ENCODE data around the gene PSMB5.

PSMB5 gene

DNA sequence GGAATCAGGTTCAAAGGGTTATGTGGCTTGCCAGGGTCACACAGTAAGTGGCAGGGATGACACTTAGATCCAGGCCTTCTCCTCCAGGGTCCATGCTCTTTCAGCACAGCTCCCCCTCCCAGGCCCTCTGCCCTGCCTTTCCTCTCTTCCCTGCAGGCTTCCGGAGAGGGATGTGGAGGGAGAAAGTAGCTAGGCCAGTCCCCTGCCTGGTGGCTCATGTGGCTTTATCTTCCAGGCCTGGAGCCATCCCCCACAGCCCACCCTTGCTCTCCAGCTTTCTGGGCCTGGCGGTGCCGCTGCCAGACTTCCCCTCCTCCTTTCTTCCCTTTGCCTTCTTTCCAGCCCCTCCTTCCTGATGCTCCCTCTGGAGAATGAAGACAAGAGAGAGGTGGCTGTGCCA is 9.1 kb upstream of the PSMB5 start:
- DNase-seq (ENCODE audit: low read depth): no peak

DNA sequence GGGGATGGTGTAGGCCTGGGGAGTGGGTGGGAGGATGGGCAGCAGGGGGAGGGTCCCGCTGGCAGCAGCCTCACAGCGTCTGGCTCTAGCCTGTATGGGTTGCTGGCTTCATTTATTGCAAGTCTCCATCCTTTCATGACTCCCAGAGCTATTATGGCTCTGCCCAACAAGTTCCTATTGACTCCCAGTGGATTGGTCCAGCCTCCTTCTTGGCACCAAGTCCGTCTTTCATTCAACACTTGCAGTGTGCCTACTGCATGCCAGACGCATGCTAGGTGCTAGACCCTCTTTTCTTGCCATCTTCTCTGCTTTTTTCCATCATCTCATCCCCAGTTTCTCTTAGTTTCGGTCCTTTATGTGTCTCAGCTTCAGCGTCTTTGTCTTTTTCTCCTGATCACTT is 8.4 kb upstream of the PSMB5 start:
- no peak for DNase-seq (ENCODE audit: low read depth)

- DNase-seq (ENCODE audit: low read depth): no peak
Measured at GRCh38 chr14:23042162-23042965, 7.7 kb upstream of the PSMB5 start, which contains the start of gene PSMB11. PSMB11 (plus strand) TSS chr14:23042212; CDS start chr14:23042226, 14 bp downstream.

- peak; percentile 72 for DNase-seq (ENCODE audit: low read depth)
Measured at GRCh38 chr14:23041729-23042128, 7.0 kb upstream of the PSMB5 start.

DNA sequence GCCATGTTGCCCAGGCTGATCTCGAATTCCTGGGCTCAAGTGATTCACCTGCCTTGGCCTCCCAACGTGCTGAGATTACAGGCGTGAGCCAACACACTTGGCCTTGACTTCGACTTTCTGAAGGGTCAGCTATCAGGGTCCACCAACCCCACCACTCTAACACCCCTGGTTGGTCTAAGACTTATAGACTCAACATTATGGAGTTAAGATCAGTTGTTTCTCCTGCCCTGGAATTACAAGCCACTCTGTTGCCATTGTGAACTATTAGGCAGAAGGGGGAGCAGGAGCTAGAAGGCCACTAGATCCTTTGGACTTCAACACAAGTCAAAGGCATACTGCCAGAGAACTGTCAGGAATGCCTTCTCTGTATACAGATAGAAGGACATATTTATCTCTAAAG is 5.4 kb upstream of the PSMB5 start:
- no peak for DNase-seq (ENCODE audit: low read depth)

DNA sequence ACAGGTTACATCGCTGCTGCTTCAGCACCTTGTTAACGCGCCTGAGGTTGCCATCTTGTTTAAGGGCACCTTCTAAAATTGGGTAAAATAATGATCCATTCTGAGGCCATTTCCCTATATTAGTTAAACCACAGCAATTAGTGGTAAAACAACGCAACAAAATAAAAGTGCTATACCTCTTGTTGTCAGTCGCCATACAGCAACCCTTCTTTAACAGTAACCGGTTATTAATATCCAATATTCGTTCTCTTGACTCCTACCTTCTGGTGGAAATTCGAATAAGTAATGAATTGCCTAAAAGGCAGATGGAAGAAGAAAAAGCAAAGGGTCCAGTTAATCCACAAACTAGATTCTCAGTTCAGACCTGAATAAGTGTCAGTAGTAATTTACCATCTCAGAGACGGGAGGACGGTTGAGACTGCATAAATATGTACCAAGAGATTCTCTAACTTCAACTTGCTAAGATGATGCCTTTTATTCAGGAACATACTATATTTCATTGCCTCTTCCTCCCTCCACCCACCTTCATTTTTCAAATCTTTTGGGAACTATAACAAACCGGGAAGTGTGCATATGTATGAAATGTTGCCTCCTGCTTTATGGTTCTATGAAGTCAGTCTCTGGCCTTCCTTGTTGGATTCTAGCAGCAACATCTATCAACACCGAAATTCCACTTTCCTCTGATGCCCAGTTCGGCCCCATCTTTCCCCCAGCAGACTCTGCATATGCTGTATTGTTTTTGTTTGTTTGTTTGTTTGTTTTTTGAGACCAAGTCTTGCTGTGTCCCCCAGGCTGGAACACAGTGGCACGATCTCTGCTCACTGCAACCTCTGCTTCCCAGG is 824 bp upstream of the PSMB5 start:
- DNase-seq (ENCODE audit: low read depth): no peak

DNA sequence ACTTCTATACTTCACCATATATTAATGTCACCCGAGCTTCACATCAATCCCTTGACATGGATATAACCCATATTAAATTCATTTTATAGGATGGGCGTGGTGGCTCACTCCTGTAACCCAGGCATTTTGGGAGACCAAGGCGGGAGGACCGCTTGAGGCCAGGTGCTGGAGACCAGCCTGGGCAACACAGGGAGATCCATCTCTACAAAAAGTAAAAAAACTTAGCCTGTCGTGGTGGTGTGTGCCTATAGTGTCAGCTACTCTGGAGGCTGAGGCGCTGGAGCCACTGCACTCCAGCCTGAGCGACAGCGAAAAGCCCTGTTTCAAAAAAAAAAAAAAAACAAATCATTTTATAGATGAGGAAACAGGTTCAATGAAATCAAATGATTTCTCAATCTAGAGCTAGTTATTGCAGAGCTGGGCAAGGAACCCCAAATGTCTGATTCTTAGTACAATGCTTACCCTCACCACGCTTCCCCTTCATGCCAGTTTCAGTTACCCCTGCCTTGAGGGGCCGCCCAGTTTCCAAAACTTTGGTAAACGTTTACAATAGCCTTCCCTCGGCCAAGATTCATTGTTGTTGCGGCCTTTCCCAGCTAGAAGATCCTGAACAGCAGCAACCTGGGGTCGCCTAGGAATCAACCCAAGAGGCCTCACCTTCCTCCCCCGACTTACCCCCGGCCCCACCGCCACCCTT is 751 bp downstream of the PSMB5 start:
- DNase-seq (ENCODE audit: low read depth): no peak

DNA sequence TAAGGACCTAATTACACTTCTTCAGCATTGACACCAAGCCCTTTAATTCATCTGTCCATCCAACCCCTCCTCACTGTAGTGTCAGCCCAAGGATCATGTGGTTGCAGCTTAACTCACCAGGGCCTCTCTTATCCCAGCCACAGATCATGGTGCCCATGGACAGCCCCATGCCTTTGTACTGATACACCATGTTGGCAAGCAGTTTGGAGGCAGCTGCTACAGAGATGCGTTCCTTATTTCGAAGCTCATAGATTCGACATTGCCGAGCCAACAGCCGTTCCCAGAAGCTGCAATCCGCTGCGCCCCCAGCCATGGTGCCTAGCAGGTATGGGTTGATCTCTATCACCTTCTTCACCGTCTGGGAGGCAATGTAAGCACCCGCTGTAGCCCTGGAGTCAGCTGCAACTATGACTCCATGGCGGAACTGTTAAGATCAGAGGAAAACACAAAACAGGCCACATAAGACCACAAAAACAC is 1.4 kb downstream of the PSMB5 start:
- no peak for DNase-seq (ENCODE audit: low read depth)

GRCh38 chr14:23030936-23031335 is 3.8 kb downstream of the PSMB5 start:
- no peak for DNase-seq (ENCODE audit: low read depth)

DNA sequence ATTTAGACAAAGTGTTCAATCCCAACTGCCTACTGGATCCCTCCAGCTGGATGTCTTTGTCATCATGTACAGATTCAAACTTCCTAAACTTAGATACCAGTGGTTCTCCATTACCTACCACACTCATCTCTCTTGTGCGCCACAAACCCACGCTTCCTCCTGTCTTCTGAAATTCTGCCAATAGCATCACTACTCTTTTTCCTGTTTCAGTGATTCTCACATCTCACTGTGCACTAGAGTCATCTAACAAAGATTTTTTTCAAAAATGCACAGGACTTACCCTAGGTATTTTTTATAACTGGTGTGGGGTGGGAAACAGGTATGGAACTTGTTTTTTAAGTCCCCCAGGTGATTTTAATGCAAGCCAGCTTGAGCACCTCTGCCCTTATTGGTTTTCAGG is 5.9 kb downstream of the PSMB5 start:
- no peak for DNase-seq (ENCODE audit: low read depth)

- DNase-seq (ENCODE audit: low read depth): peak; percentile 45
Measured at GRCh38 chr14:23025151-23025814, 9.4 kb downstream of the PSMB5 start.

DNA sequence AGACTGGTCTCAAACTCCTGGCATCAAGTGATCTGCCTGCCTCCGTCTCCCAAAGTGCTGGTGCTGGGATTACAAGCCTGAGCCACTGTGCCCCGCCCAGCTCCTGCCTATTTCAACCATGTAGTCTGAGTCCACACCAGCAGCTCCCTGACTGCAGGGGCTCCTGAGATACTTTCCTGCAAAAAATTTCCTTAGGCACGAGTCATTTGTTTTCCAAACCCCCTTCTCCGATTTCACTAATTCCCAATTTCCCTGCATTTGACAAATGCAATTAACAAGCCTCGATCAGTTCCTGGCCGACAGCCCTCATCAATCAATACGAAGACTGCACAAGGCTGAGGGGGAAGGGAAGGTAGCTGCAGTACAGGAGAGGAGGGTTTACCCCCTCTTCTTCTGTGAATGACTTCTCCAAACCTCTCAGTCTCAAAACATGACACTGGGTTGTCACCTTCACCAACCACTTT is 10.1 kb downstream of the PSMB5 start:
- no peak for DNase-seq (ENCODE audit: low read depth)

DNA sequence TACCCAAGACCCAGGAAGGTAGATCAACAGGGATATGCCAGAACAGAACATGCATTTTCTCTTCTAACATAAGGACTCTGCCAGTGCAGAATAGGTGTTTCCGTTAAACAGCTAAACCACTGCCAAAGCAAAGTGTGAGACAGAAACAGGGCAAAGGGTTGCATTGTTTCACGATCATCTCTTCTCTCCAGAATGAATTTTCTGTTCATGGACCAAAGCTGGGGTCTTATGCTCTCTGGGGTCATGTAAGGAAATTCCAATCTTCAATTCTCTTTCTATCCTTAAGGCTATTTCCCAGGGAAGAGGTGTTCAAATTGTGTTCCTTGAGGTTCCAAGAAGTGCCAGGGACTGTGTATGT is 10.9 kb downstream of the PSMB5 start:
- no peak for DNase-seq (ENCODE audit: low read depth)

DNA sequence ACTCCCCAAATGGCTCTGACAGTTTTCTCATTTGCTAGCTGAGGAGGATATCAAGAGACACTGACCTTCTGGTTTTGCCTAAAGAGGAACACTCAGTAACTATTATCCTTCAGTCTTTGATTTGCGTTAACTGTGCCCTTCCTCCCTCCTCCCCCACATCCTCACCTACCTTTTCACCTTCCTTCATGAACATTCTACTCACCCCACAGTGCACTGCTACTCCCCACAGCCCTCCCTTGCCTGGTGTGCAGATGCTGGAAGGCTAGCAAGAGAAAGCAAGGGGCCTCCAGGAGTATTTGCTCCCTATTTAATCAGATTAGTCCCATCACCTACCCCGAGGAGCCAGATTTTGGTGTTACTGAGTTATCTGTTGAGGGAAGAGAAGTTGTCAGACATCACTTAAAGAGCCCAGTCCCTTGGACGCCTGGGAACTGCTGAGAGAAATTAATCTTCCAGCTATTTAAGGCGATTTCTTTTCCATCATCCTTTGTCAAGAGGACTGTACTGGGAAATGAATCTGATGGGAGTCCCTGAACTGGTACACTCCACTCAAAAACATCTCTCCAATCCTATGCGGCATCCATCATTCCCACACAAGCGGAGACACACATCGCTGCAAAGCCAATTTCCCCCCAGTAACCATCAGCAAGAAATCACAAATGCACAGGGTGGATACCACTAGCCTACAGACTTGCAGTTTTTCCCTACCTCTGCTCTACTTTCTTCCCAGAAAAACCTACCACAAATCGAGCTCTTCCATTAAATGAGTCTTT is 11.5 kb downstream of the PSMB5 start:
- no peak for DNase-seq (ENCODE audit: low read depth)

GRCh38 chr14:23021889-23022442 is 12.7 kb downstream of the PSMB5 start:
- no peak for DNase-seq (ENCODE audit: low read depth)

DNA sequence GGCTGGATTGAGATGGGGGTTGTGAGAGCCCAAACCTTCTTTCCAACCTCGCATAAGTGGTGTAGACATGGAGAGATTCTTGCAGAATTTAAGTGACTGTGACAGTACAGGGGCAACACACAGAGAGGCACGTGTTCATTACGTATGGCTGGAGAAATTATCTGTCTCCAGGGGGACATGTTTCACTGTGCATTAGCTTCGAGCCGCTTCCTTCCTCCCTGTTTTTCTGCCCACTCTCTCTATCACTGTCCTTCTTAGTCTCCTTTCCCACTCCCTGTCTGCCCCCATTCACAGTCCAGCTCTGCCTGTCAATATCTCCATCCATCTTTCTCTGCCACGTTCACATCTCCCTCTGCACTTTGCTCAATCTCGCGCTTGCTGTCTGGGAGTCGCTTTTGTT is 13.3 kb downstream of the PSMB5 start:
- DNase-seq (ENCODE audit: low read depth): no peak

DNA sequence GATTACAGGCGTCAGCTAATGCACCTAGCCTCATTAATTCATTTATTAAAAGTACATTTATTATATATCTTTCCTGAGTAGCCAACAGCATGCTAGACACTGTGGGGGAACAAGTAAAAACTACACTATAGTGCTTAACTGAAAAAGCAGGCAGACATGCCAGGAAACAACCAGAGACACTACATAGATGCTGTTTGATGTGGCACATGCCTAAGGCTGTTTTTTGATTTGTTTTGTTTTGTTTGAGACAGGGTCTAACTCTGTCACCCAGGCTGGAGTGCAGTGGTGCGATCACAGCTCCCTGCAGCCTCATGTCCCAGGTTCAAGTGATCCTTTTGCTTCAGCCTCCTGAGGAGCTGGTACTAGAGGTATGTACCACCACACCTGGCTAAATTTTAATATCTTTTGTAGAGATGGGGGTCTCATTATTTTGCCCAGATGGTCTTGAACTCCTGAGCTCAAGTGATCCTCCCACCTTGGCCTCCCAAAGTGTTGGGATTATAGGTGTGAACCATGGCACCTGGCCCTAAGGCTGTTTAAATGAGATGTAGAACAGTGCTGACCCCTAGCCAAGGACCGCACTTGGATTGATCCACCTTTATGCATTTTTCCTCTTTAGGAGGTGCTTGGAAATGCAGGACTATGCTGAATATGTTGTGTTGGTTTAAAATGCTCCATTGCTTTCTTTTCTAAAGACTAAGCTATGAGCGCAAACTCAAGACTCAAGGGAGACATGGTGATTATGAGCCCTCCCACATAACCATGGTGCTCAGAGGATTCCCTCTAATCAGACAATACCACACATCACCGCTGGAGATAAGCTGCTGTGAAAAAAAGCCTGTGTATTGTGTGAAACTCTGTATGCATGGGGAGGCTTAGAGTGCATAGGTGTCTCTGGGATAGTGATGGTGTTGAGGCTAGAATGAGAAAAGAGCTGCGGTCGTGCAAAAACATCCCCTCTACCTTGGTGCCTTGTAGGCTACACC is 14.3 kb downstream of the PSMB5 start:
- no peak for DNase-seq (ENCODE audit: low read depth)

GRCh38 chr14:23018107-23018506 is 16.6 kb downstream of the PSMB5 start:
- DNase-seq (ENCODE audit: low read depth): no peak

GRCh38 chr14:23017091-23017490 is 17.6 kb downstream of the PSMB5 start:
- DNase-seq (ENCODE audit: low read depth): no peak

GRCh38 chr14:23015618-23016017 is 19.1 kb downstream of the PSMB5 start:
- DNase-seq (ENCODE audit: low read depth): no peak
